COR-L47 (cell line): ENCODE data around the gene TDRD3.

Experiments used
- DNase-seq: peaks from one replicate; lab custom pipeline; 2025; lab: John Stamatoyannopoulos, UW

TDRD3 gene

DNA sequence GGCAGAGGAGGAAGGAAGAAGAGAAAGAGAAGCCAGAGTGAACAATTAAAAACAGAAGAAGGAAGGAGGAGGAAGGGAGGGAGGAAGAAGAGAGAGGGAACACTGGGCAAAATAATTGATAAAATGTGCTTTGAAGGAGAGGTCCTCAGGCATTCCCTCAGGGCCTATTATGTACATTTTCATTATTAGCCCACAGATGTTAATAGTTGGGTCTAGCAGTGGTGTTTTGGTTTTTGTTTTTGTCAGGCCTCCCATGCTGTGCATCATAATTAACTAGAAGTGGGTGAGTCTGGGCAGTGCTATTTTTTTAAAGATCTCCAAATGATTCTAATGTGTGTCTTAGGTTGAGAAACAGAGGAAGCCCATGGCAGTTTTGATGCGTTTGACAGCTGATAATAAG, 178.1 kb downstream of the TDRD3 start:
- no peak for DNase-seq

DNA sequence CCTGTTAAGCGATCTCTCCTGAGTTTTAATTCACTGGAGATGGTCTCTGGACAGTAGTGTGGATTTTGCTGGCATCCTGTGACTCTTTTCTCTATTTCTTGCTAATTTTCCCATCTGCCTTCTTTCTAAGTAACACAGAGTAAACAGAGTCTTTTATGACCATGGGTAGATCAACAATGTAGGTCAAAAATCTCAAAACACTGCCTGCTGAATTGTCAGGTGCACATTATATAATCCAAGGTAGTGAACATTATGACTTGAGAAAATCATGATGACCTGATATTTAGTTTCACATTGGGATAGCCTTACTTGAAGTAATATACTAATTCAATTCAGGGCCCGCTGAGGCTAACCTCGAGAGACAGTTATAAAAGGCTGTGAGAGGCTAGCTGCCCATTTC, 180.7 kb downstream of the TDRD3 start:
- DNase-seq, result no peak

DNA sequence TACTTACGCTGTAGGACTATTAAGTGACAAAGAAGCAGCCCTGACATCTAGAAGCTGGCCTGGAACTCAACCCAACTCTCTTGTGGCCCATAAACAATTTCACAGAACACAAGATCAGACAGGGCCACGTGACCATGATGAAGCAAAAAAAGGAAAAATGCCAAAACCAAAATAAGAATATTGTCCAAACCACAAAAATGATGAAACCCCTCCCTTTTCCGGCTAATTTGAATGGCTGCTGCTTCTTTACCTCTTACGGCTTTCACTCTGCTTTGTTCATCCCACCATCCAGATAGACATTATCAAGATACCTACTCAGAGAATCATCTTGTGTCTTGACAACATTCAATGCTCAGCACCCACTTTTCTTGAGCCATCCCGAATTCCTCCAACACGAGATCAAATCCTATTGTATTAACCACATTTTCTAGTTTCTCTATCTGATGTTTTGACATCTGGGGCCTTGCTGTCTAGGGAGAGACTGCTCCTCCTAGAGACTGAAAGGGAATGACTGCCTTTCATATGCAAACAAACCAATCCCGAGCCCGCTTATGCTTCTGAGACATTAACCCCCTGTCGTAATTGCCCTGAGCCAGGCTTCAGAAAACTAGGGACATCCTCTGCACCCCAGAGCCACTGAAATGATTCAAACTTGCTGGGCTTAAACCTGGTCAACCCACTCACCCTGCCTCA, 186.3 kb downstream of the TDRD3 start:
- no peak for DNase-seq

DNA sequence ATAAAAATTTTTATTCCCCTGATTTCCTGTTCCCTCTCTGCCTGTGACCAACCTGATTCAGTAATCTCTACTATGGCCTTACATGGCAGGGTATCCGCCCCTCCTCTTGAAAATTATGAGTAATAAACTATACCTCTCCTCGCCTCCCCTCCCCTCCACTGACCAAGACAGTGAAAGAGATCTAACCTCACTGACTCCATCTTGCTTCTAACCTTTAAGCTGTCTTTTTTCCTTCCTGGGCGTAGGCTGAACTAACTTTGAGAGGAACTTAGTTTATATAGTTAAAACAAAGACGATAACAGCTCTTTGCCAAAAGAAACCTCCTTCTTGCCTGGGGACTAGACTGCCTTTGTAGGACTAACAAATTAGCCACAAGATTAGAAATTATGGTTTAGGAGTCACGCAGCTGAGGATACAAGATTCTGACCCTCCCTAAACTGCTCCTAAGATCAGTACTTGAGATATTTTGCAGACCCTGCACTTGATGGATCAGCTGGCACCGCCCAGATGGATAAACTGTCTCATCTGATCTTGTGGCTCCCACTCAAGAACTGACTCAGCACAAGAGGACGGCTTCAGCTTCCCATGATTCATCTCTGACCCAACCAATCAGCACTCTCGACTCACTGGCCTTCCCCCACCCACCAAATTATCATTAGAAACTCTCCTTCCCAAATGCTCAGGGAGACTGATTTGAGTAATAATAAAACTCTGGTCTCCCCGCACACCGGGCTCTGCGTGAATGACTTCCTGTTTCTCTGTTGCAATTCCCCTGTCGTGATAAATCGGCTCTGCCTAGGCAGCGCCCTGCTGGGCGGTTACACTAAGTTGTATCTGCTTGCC, 187.1 kb downstream of the TDRD3 start:
- DNase-seq, result no peak

DNA sequence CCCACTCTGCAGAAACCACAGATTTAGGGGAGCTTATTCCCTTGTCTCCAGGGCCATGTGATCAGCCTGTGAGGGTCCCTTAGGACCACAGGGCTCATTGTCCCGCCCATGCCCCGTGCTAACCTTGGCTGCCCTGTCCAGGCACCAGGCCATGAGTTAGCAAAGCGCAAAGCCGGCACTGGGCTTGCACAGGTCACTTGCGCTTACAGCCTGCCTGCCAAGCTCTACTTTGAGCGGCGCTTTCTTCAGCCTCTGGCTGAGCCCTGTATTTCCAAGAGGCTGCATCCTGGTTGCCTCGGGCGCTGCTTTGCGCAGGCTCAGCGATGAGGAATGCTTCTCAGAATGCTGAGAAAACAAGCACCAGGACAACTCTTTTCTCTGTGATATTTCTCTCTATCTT, 188.0 kb downstream of the TDRD3 start:
- no peak for DNase-seq

DNA sequence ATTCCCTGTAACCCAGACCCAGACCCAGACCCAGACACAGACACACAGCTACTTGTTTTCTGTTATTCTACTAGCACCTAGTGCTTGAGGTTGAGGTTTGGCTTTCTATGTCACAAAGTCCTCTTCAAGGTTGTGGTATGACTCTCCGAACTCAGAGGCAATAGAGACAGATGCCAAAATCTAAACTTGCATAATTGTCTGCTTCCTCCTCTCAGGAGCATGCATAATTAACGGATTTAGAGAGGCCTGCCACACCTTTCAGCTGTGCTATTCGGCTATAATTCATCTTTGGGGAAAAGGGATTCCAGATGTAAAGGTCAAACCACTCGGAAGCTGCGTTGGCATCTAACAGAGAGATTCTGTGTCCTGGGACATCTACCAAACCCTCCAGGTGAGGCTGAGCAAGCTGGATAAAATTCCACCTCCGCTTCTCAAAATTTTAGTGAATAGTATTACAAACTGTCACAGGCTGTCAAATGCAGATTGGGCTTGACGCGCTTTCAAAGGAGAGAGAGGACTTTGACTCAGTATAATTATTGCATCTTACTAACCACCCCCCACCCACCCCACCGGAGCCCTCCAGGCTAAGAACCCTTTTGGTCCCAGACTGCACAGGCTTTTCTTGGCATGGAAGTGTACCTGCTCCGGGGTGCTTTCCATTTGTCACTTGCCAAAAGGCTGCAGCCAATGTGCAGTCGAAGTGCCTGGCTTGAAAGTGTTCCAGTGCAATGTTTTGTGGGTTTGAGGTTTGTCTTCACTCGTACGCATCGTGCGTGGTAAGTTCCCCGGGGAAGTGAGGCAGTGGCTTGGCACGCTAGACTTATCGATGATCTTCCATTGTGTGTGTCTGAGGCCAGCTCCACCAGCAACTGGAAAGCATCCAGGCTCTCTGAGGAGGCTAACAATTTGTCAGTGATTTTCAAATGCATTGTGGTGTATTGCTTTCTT, 194.1 kb downstream of the TDRD3 start:
- DNase-seq, result no peak

DNA sequence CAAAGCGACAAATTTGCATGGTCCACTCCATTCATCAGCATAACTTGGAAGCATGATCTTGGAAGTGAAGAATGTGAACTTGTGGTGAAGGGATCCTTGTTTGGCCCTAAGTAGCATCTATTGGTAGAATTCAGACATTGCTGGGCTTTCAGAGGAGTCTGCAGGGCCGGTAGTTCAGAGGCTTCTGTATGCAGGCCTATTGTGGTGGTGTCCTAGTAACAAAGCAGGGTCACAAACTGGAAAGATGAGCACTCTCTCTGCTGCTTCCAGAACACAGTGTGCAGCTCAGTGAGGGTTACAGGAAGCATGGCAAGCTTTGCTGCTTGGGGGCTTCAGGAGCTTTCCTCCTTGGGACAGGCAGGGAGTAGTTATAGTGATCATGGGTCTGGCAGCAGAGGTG, 206.0 kb downstream of the TDRD3 start:
- DNase-seq, result no peak

DNA sequence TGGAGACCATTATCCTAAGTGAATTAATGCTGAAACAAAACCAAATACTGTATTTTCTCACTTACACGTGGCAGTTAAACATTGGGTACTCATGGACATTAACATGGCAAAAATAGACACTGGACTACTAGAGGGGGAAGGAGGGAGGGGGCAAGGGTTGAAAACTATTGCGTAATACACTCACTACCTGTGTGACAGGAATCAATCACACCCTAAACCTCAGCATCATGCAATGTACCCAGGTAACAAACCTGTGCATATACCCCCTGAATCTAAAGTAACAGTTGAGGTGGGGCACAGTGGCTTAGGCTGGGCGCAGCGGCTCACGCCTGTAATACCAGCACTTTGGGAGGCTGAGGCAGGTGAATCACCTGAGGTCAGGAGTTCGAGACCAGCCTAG, 207.0 kb downstream of the TDRD3 start:
- no peak for DNase-seq

DNA sequence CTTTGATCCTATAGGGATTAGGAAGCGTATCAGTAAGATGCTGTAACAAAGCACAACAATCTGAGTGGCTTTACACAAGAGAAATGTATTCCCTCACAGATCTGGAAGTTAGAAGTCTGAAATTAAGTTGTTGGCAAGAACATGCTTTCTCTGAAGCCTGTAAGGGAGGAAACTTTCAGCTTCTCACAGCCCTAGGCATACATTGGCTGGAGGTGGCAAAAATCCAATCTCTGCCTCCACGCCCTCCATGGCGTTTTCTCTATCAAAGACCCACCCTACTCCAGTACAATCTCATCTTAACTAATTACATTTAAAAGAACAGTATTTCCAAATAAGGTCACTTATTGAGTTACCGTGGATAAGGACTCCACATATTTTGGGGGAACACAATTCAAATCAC, 211.9 kb downstream of the TDRD3 start:
- no peak for DNase-seq

DNA sequence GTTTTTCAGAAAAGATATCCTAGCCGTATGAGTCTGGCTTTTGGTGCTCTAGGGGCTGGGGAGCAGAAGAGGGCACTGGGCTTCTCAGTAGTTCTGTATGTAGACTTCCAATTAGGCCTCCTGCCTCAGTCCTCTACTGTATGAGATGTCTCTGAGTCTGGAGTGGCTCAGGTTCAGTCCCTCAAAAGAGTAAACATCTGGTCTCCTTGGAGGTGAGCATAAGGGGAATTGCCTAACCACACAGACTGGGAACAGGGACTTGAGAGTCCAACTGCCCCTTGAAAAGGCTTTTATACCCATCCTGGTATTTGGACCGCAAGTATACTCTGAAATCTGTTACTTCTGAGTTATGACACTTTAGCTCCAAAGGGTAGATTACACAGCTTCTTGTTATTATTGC, 214.5 kb downstream of the TDRD3 start:
- DNase-seq, result no peak

DNA sequence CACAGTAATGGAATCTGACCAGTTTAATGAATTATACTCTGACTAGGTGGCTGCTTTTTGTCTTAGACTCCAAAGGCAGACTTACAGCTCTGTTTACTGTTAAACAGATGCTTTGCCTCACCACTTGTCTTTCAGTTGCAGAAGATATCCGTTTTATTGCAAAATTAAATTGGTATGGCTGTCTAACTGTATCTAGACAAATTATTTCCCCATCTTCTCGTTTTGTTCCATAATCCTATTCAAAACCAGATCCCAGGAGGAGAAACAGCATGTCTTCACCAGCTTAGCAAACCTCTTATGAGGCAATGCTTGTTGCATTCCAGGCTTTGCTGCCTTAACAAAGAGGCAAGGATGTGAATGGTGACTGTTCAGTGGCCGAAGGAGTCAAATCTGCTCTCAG, 215.6 kb downstream of the TDRD3 start:
- no peak for DNase-seq

DNA sequence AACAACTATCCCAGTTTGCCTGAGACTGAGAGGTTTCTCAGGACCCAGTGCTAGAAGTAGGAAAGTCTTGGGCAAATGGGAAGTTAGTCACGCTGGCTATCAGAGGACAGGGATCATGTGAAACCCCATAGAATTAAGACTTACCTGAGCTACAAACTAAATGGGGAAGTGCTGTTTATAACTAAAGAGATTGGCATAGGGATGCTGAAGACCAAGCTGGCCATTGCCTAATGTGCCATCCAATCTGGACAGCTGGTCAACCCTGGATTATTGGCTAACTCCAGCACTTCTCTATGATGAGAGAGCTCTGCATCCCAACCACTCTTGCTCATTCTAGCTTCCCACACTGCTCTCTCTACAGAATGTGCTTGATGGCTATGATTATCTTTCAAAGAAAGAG, 216.1 kb downstream of the TDRD3 start:
- no peak for DNase-seq

DNA sequence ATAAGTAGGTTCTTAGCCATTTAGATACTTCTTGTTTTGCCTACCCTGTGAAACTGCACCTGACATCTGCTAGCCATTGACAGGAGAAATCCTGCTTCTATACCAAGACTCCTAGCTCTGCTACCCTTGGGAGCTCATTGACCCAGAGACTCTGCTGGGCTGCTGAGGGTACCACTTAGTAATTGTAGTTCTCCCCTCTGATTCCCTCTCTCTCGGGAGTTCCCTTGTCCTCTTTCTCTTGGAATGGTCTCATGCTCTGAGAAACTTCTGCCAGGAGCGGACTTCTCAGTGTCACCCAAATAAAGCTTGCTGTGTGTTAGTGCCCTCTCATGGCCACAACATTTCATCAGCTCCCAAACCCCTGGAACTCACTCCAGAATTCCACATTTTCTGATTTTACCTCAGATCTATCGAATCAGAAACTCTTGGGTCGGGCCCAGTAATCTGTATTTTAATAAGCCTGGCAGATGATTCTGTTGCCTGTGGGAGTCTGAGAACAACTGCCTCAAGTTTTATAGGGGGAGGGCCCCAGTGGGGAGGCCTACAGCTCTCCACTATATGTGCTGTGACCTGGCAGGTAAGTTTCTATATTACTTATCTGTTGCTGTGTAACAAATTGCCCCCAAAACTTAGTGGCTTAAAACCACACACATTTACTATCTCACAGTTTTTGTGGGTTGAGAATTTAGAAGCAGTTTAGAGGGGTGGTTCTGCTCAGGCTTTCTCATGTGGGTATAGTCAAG, 221.1 kb downstream of the TDRD3 start:
- DNase-seq, result peak; percentile 26

DNA sequence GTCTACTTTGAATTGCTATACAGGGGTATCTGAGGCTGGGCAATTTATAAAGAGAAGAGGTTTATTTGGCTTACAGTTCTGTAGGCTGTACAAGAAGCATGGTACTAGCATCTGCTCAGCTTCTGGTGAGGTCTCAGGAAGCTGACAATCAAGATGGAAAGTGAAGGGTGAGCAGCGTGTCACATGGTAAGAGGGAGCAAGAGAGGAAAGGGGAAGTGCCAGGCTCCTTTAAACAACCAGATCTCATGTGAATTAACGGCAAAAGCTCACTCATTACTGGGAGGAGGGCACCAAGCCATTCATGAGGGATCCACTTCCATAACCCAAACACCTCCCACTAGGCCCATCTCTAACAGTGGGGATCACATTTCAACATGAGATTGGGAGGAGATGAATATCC, 222.4 kb downstream of the TDRD3 start:
- DNase-seq, result no peak

DNA sequence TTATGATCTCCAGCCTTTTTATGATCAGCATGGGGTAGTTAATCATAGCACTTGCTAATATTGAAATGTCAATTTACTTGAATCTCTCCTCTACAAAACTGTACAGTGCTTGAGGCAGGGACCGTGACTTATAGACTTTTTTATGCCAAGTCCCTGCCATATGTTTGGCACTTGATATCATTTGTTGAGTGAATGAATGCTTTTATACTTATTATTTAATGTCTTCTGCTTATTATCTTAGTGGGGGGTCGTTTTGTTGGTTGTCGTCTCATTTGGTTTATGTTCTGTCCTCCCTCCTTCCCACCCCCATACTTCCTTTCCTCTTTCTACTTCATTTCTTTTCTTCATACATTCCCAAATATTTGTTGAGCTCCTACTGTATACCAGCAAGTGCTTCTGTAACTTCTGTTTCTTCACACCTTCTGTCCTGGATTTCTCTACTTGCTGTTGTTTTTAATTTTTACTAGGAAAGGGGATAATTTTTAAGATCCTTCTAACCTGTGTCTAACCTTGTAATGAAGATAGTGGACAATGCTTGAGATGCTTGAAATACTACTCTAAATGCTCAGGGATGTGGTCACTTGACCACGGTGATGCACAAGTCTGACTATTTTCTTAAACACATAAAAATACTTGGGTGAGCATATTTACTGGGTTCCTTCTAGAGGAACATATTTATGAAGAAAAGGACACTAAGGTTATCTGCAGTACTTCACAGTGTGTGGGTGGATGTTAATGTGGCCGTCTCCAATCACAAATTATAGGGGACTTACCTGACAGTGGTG, 223.8 kb downstream of the TDRD3 start:
- DNase-seq, result no peak

DNA sequence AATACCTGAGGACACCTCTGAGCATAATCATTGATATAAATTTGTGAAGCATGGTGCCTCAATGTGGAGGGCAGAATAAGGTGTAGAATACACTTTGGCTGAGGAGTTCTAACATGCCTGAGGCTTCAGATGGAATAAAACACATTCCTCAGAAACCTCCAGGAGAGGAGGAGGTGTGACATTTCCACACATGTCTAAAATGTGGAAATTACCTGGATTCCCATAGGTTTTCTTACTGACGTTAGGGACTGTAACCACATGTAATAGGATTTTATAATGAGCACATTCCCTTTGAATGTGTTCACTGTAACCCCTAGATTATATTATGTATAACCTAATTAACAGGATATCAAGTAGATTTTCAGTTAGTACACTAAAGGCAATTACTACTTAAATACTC, 226.1 kb downstream of the TDRD3 start:
- DNase-seq, result no peak
